NCI-H146 treated with DMSO at 0.1 percent for 48 hours (cell line): ENCODE data around the gene BRD1.

Source experiments
- DNase-seq: peaks from one replicate; lab custom pipeline; 2025; ENCODE audit not compliant: unreplicated experiment; lab: John Stamatoyannopoulos, UW

BRD1 gene

GRCh38 chr22:49827853-49828598 is at the start of gene BRD1:
BRD1 (minus strand) TSS chr22:49827873; CDS start chr22:49824317, 3,556 bp downstream.
- DNase-seq = no peak

- DNase-seq = no peak
Observed at GRCh38 chr22:49873228-49873940, 45.7 kb upstream of the BRD1 start.

- DNase-seq = no peak
Observed at GRCh38 chr22:49872347-49872746, 44.7 kb upstream of the BRD1 start.

GRCh38 chr22:49871482-49871881 is 43.8 kb upstream of the BRD1 start:
- DNase-seq = no peak

- no peak for DNase-seq
Observed at GRCh38 chr22:49869845-49870712, 42.4 kb upstream of the BRD1 start.

GRCh38 chr22:49869086-49869830 is 41.6 kb upstream of the BRD1 start:
- DNase-seq = no peak

- DNase-seq = no peak
Observed at GRCh38 chr22:49867303-49868265, 39.9 kb upstream of the BRD1 start.

GRCh38 chr22:49866646-49867045 is 39.0 kb upstream of the BRD1 start:
- DNase-seq = no peak

- DNase-seq = no peak
Observed at GRCh38 chr22:49866134-49866533, 38.5 kb upstream of the BRD1 start.

GRCh38 chr22:49865156-49865555 is 37.5 kb upstream of the BRD1 start:
- DNase-seq = no peak

- no peak for DNase-seq
Observed at GRCh38 chr22:49863931-49864330, 36.3 kb upstream of the BRD1 start.

- DNase-seq = no peak
Observed at GRCh38 chr22:49862496-49862776, 34.8 kb upstream of the BRD1 start.

GRCh38 chr22:49861642-49862495 is 34.2 kb upstream of the BRD1 start:
- DNase-seq = no peak

- DNase-seq = no peak
Observed at GRCh38 chr22:49858827-49859226, 31.2 kb upstream of the BRD1 start.

GRCh38 chr22:49856766-49857618 is 29.3 kb upstream of the BRD1 start:
- no peak for DNase-seq

- no peak for DNase-seq
Observed at GRCh38 chr22:49856343-49856742, 28.7 kb upstream of the BRD1 start.

- DNase-seq = no peak
Observed at GRCh38 chr22:49855251-49855911, 27.7 kb upstream of the BRD1 start.
